GM18870 (cell line): ENCODE measurements around the gene TENT5C.

Source experiments
- ATAC-seq: cut with Tn5 transposase; IDR thresholded peaks from one replicate; pipeline ENCODE4 v1.9.1; 2021; ENCODE audit warnings: moderate library complexity; ENCODE audit not compliant: unreplicated experiment

TENT5C gene

GRCh38 chr1:117572546-117572945 is 33.3 kb upstream of the TENT5C start:
- ATAC-seq = no peak

GRCh38 chr1:117573386-117574023 is 32.3 kb upstream of the TENT5C start:
- ATAC-seq = no peak

GRCh38 chr1:117574161-117574835 is 31.6 kb upstream of the TENT5C start:
- no peak for ATAC-seq

- no peak for ATAC-seq
Measured at GRCh38 chr1:117575586-117576225, 30.1 kb upstream of the TENT5C start.

GRCh38 chr1:117576236-117576635 is 29.6 kb upstream of the TENT5C start:
- ATAC-seq = no peak

GRCh38 chr1:117577191-117577885 is 28.5 kb upstream of the TENT5C start:
- ATAC-seq = no peak

GRCh38 chr1:117578466-117578865 is 27.4 kb upstream of the TENT5C start:
- ATAC-seq = no peak

GRCh38 chr1:117579221-117579906 is 26.5 kb upstream of the TENT5C start:
- ATAC-seq = no peak

- ATAC-seq = no peak
Measured at GRCh38 chr1:117580436-117580835, 25.4 kb upstream of the TENT5C start.

- no peak for ATAC-seq
Measured at GRCh38 chr1:117580882-117581281, 25.0 kb upstream of the TENT5C start.

- no peak for ATAC-seq
Measured at GRCh38 chr1:117581391-117581943, 24.4 kb upstream of the TENT5C start.

- ATAC-seq = no peak
Measured at GRCh38 chr1:117582451-117582850, 23.4 kb upstream of the TENT5C start.

GRCh38 chr1:117583247-117583646 is 22.6 kb upstream of the TENT5C start:
- no peak for ATAC-seq

- no peak for ATAC-seq
Measured at GRCh38 chr1:117584181-117584580, 21.7 kb upstream of the TENT5C start.

GRCh38 chr1:117585086-117585485 is 20.8 kb upstream of the TENT5C start:
- no peak for ATAC-seq

- no peak for ATAC-seq
Measured at GRCh38 chr1:117586337-117586736, 19.5 kb upstream of the TENT5C start.

- no peak for ATAC-seq
Measured at GRCh38 chr1:117586747-117587498, 18.9 kb upstream of the TENT5C start.

- ATAC-seq = no peak
Measured at GRCh38 chr1:117587499-117588356, 18.1 kb upstream of the TENT5C start.

- ATAC-seq = no peak
Measured at GRCh38 chr1:117589544-117589943, 16.3 kb upstream of the TENT5C start.
